ENCODE results near the gene FZD8. TPM values are rescaled to one million over a fixed set of nuclear protein-coding genes. Genes with fewer than 3 reads are reported as not detected.
A peak's percentile ranks its signal among the peaks of the same experiment; 100 is the strongest.

The FZD8 gene
- total RNA-seq, 1 donor from 2014 or later, result 11.8 TPM

DNA sequence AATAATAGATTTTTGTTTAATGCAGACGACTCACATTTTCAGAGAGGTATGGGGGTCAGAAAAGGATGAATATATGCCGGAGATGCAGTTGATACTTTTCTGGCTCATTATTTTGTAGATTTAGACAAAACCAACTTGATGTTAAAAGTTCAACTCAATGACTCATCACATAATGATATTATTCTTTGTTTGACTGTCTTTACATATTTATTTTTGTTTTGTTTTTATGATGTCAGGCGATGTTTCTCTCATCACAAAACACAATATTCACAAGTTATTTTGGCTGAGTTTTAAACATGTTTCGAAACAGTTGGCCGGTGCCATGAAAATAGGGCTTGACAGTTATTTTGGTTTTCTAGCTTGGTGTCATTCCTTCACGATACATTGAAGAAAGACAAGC, 35.7 kb downstream of the FZD8 start:
- DNase-seq (ENCODE audit: low read depth in 2 of 2), result peak; percentile 18 to 32

DNA sequence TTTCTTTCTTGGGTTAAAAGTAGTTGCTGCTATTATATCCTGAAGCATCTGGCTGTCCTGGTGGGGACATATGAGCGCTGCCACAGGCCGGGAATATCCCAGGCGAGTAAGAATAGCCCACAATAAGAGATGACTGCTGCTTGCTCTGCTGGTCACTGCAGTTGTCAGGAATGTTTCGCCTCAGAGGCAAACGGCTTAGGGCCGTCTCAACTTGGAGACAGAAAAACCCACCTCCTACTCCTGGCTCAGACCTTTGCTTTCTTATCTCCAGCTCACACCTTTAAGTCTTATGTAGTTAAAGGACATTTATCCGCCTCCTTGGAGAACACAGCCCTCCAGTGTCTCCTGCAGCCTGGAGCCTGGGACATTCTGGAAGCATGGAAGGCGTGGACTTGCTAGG, 36.9 kb downstream of the FZD8 start, which contains the start of gene GJD4:
Gene GJD4, plus strand, starts transcription at position 151 of the 400 bp plus-strand sequence. Its CDS starts 227 bp downstream, at position 378.
- no peak for DNase-seq (ENCODE audit: low read depth in 2 of 2)

- no peak for DNase-seq (ENCODE audit: low read depth in 2 of 2)
These were observed 41.9 kb downstream of the FZD8 start for GRCh38 chr10:35600193-35600592.

GRCh38 chr10:35598379-35598778, 43.7 kb downstream of the FZD8 start:
- DNase-seq (ENCODE audit: low read depth in 2 of 2), result peak in 1 of 2 donors; percentile 22

DNA sequence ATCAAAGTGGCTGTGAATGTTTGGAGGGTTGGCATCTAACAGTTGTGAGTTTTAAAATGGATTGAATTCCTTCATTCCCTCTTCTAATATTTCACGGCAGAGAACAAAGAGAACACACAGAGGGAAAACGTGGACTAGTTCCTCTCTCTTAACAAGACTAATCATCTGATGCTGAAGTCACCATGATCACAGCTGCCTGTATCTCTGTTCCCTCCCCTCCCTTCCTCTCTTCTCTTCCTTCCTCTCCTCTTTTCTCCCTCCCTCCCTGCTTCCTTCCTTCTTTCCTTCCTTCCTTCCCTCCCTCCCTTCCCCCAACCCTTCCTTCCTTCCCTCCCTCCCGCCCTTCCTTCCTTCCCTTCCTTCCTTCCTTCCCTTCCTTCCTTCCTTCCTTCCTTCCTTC, 47.0 kb downstream of the FZD8 start:
- no peak for DNase-seq (ENCODE audit: low read depth in 2 of 2)

GRCh38 chr10:35594115-35595079, 47.7 kb downstream of the FZD8 start:
- DNase-seq (ENCODE audit: low read depth in 2 of 2), result no peak

GRCh38 chr10:35592441-35592840, 49.7 kb downstream of the FZD8 start:
- DNase-seq (ENCODE audit: low read depth in 2 of 2), result no peak

GRCh38 chr10:35588836-35589235, 53.3 kb downstream of the FZD8 start:
- no peak for DNase-seq (ENCODE audit: low read depth in 2 of 2)

Other genes starting within 250 kb of the FZD8 start
- gene GJD4, start 37.0 kb downstream of the FZD8 start, total RNA-seq, result not detected in 2 replicates

Data from dermis microvascular lymphatic vessel endothelial cell (primary cell).